SK-N-MC (cell line): ENCODE measurements around the gene MCU.

Experiments
- DNase-seq: peaks from one replicate; pipeline ENCODE4 v3.0.0-alpha.2; 2011; ENCODE audit warnings: low read depth, low spot score
- H3K27ac ChIP-seq: fragments of 200-600 bp; sonication (generic); 2 replicates; pipeline ENCODE4 v1.5.1; 2016; ENCODE audit warnings: mixed run types
- H3K36me3 ChIP-seq: fragments of 200-600 bp; sonication (generic); 2 replicates; pipeline ENCODE4 v1.6.1; 2017; ENCODE audit warnings: antibody characterized with exemption, low read length, mixed read lengths; ENCODE audit not compliant: insufficient read depth
- H3K4me3 ChIP-seq: fragments of 200-600 bp; sonication (generic); 2 replicates; pipeline ENCODE4 v1.5.1; 2016
- H3K9ac ChIP-seq: fragments of 200-600 bp; sonication (generic); 2 replicates; pipeline ENCODE4 v1.8.0; 2017; ENCODE audit warnings: mixed run types, mixed read lengths; ENCODE audit not compliant: insufficient read length
- H3K9me3 ChIP-seq: fragments of 200-600 bp; sonication (generic); 2 replicates; pipeline ENCODE4 v1.6.1; 2017; ENCODE audit warnings: low read depth, mild to moderate bottlenecking, antibody characterized with exemption, low read length, moderate library complexity, mixed read lengths
- EZH2 ChIP-seq: fragments of 200-600 bp; sonication (generic); IDR thresholded peaks from one replicate; pipeline ENCODE4 v1.6.1; 2017; ENCODE audit warnings: antibody characterized with exemption
- FOXP2 ChIP-seq: optimal IDR thresholded peaks from 2 replicates; pipeline ENCODE3; 2011; ENCODE audit warnings: mild to moderate bottlenecking, moderate library complexity; ENCODE audit not compliant: insufficient read depth; ENCODE audit errors: extremely low read length, control extremely low read depth
- POLR2AphosphoS5 ChIP-seq: IDR thresholded peaks from 2 replicates; pipeline ENCODE4 v1.6.1; 2012; ENCODE audit warnings: mild to moderate bottlenecking, low read depth, low read length, borderline replicate concordance

Gene MCU

GRCh38 chr10:72796042-72796441 is 104.1 kb downstream of the MCU start:
- no peak for TF ChIP-seq EZH2
- no peaks in the 10 kb centered on the region for H3K36me3 ChIP-seq
- H3K4me3 ChIP-seq = no peak overlapping the region
- H3K27ac ChIP-seq = no peak overlapping the region
- H3K9me3 ChIP-seq = no peaks in the 10 kb centered on the region
- no peak overlapping the region for H3K9ac ChIP-seq
- DNase-seq = no peak

GRCh38 chr10:72796538-72796937 is 104.6 kb downstream of the MCU start:
- Histone ChIP-seq H3K4me3 (no peak overlapping the region), H3K9ac (no peak overlapping the region), H3K27ac (no peak overlapping the region), H3K36me3 (no peaks in the 10 kb centered on the region), H3K9me3 (no peaks in the 10 kb centered on the region)
- no peak for DNase-seq
- TF ChIP-seq EZH2 = no peak
- TF ChIP-seq POLR2AphosphoS5 = no peak
- no peak for TF ChIP-seq FOXP2

GRCh38 chr10:72800000-72800740 is 108.2 kb downstream of the MCU start:
- no peaks in the 10 kb centered on the region for H3K9me3 ChIP-seq
- H3K27ac ChIP-seq = no peak overlapping the region
- H3K4me3 ChIP-seq = no peak overlapping the region
- H3K36me3 ChIP-seq = no peaks in the 10 kb centered on the region
- TF ChIP-seq EZH2 (no peak), POLR2AphosphoS5 (no peak), FOXP2 (no peak)
- no peak for DNase-seq
- no peak overlapping the region for H3K9ac ChIP-seq

- H3K9me3 ChIP-seq = no peaks in the 10 kb centered on the region
- no peak for DNase-seq
- no peak overlapping the region for H3K27ac ChIP-seq
- no peak for TF ChIP-seq POLR2AphosphoS5
- TF ChIP-seq FOXP2 = no peak
- TF ChIP-seq EZH2 = no peak
- H3K9ac ChIP-seq = no peak overlapping the region
- no peaks in the 10 kb centered on the region for H3K36me3 ChIP-seq
- H3K4me3 ChIP-seq = no peak overlapping the region
These were observed 108.8 kb downstream of the MCU start for GRCh38 chr10:72800741-72801092.

- Histone ChIP-seq H3K9ac (no peak overlapping the region), H3K27ac (no peak overlapping the region), H3K4me3 (no peak overlapping the region), H3K9me3 (no peaks in the 10 kb centered on the region), H3K36me3 (no peaks in the 10 kb centered on the region)
- DNase-seq = no peak
- TF ChIP-seq FOXP2 (no peak), POLR2AphosphoS5 (no peak), EZH2 (no peak)
These were observed 109.4 kb downstream of the MCU start for GRCh38 chr10:72801263-72801868.

- no peak overlapping the region for H3K27ac ChIP-seq
These were observed 110.4 kb downstream of the MCU start for GRCh38 chr10:72802332-72802731.

GRCh38 chr10:72802763-72803505 is 111.0 kb downstream of the MCU start:
- H3K4me3 ChIP-seq = no peak overlapping the region
- no peak for DNase-seq

More at GRCh38 chr10:72802332-72802731, 110.4 kb downstream of the MCU start:
- no peak for TF ChIP-seq POLR2AphosphoS5
- TF ChIP-seq EZH2 = no peak
- no peak for TF ChIP-seq FOXP2
- Histone ChIP-seq H3K4me3 (no peak overlapping the region), H3K9ac (no peak overlapping the region), H3K36me3 (no peaks in the 10 kb centered on the region), H3K9me3 (no peaks in the 10 kb centered on the region)
- no peak for DNase-seq

GRCh38 chr10:72808001-72808400 is 116.1 kb downstream of the MCU start:
- H3K4me3 ChIP-seq = no peak overlapping the region
- no peaks in the 10 kb centered on the region for H3K9me3 ChIP-seq
- H3K36me3 ChIP-seq = no peaks in the 10 kb centered on the region
- DNase-seq = no peak
- no peak overlapping the region for H3K27ac ChIP-seq
- TF ChIP-seq POLR2AphosphoS5 (no peak), EZH2 (no peak), FOXP2 (no peak)
- no peak overlapping the region for H3K9ac ChIP-seq

More at GRCh38 chr10:72802763-72803505, 111.0 kb downstream of the MCU start:
- no peak for TF ChIP-seq POLR2AphosphoS5
- no peak for TF ChIP-seq FOXP2
- Histone ChIP-seq H3K36me3 (no peaks in the 10 kb centered on the region), H3K9ac (no peak overlapping the region), H3K9me3 (no peaks in the 10 kb centered on the region), H3K27ac (no peak overlapping the region)

- peak; percentile 34 for DNase-seq
- H3K9me3 ChIP-seq = no peaks in the 10 kb centered on the region
- H3K27ac ChIP-seq = no peak overlapping the region
- H3K9ac ChIP-seq = no peak overlapping the region
- no peak overlapping the region for H3K4me3 ChIP-seq
- H3K36me3 ChIP-seq = no peaks in the 10 kb centered on the region
- TF ChIP-seq EZH2 (no peak), POLR2AphosphoS5 (no peak), FOXP2 (no peak)
These were observed 117.1 kb downstream of the MCU start for GRCh38 chr10:72809006-72809405.
